Stimulated activated CD8-positive, alpha-beta memory T cell treated with anti-CD3 and anti-CD28 coated beads, Interleukin-2, amount 100 ng/mL, for 48 hours (primary cell): ENCODE results near the gene SEC61B.

ENCODE experiments used
- DNase-seq, 2 donors: peaks; one replicate each; pipeline ENCODE4 v3.0.0-alpha.2; 2020; ENCODE audit warnings: low read depth in 2 of 2

Gene SEC61B

DNA sequence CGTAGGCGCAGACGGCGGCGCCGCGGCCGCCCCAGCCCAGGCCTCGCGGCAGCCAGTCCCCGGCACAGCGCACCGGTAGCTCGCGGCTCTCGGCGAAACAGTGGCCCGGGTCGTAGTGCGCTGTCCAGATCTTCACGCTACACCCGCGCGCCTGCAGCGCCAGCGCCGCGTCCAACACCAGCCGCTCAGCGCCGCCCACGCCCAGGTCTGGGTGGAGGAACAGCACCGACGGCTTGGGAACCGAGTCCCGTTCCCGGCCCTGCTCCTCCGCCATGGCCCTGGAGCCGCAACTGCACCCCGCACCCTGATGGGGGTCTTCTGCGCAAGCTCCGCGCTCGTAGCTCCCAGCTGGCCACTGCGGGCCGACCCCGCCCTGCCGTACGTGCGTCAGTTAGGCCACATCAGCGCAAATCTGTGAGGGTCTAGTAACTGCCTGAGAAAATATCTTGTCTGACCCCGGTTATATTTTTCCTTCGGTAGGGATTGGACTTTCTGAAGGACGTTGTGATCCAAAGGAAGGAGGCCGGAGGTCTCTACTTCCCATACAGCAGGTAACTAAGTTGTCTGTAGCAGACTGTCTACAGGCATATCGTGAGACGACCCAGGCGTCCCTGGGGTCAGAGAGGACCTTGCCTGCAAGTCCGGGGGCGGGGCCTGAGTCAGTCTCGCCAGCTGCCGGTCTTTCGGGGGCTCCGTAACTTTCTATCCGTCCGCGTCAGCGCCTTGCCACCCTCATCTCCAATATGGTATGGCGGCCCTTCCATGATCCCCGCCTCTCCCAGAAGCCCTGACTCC lies at the start of gene SEC61B, which contains the start of gene ALG2:
SEC61B (plus strand) TSS at position 662 of the 795 bp plus-strand sequence; CDS start at position 744, 82 bp downstream.
ALG2 (minus strand) TSS at position 322 of the 795 bp plus-strand sequence; CDS start at position 274, 48 bp downstream.
- DNase-seq = peak; percentile 93 to 94

GRCh38 chr9:99173570-99174504 lies 48.2 kb upstream of the SEC61B start:
- no peak for DNase-seq

- no peak for DNase-seq
Observed at GRCh38 chr9:99176527-99177013, 45.5 kb upstream of the SEC61B start.

- DNase-seq = no peak
Observed at GRCh38 chr9:99177576-99178366, 44.3 kb upstream of the SEC61B start.

DNA sequence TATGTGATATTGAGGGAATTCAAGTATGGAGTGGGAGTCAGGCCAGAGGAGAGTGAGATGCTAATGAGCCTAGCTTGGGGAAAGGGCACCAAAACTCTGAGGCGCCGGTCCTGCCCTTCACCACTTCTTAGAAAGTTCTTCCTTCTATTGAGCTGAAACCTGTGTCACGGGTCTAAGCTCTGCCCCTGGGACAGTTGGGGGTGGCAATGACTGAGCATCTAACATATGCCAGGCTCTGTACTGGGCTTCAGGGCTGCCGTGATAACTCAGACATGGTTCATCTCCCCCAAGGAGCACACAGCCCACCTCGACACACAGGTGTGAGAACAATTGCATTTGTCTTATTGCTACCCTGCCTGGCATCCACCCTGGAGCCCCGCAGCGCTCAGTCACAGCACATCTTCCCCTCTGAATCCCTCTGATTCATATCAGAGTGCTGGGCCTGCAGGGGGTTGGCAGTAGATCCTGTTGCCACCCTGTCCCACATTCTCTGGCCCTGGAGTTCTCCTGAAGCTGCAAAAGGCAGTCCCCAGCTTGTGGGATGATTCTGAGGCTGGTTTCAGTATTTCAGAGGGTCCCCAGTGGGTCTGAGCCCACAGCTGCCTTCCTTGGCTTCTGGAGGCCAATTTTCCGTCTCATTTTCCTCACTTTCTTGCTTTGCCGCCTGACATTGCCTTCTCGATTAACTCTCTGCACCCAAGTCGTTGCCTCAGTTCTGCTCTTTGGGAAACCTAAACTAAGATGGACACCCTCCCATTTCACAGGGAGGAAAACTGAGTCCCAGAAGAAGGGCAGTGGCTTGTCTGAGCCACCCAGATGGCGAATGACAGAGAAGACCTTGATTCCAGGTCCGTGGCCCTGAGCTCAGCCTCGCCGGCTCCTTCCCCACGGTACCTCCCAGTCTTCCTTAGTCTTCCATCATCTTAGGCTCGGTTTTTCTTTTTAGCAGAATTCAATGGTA lies 42.9 kb upstream of the SEC61B start:
- DNase-seq = no peak

DNA sequence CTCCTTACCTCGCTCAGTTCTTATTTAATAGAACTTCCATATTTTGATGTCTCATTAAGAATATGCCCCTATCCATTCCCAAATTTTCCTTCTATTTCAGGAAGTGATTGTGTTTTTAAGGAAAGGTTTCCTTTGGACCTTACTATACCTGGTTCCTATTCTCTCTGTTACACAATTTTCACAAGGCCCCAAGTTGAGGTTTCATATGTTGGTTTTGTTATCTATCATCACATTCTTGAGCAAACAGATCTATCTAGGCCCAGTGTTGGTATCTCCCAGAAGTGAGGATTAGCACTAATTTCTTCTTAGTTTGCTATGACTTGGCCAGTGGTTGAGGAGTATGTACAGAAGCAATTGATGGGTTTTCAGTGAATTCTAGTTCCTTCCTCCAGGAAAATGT lies 41.9 kb upstream of the SEC61B start:
- DNase-seq = no peak

DNA sequence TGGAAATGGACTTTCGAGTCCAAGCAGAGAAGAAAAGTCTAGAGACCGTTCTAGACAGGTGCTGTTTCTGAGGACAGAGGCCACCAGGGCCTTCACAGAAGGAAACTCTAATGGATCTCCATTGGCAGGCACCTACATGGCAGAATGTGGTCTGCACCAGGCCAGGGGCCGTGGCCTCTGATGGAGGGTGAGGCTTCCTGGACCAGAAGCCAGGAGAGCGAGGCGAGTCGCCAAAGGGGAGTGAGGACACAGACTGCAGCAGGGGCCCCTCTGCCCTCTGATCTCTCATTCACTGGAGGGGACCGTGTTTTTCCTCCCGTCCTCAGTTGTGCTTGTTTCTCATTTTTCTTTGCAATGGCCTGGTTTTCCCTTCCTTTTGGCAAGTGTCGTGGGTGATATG lies 41.4 kb upstream of the SEC61B start:
- DNase-seq = peak in 1 of 2 donors; percentile 15

DNA sequence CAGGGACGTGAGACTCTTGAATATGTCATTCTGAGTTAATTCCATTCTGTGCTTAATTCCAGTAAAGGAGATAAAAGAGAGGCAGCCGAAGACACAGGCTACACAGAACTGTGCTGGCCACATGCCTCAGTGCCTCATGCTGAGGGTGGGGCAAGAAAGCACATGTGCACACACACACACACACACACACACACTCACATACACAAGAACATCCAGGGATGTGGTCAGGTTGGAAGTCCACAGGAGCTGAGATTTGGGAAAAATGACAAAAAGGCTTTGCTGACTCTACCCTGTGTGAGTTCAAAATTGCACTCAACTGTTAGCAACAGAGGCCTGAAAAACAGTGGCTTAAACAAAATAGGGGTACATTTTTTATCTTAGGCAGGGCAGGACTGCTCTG lies 40.9 kb upstream of the SEC61B start:
- DNase-seq = no peak

DNA sequence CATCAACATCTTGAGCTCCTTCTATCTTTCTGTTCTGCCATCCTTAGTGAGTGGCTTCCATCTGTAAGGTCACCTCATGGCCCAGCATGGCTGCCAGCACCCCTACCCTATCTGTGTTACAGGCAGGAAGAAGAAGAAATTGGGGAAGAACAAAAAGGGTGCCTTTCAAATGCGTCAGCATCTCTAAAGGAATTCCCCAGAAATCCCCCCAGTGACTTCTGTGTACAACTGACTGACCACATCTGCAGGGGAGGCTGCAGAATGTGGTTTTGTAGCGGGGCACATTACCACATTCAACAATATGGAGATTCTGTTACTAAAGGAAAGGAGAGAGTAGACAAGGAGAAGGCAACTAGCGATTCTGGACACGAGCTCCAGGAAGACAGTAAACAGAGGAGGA lies 40.5 kb upstream of the SEC61B start:
- peak in 1 of 2 donors; percentile 30 for DNase-seq

GRCh38 chr9:99182356-99182755 lies 39.7 kb upstream of the SEC61B start:
- DNase-seq = no peak

GRCh38 chr9:99183616-99184015 lies 38.5 kb upstream of the SEC61B start:
- DNase-seq = no peak

GRCh38 chr9:99184110-99184474 lies 38.0 kb upstream of the SEC61B start:
- no peak for DNase-seq

GRCh38 chr9:99184475-99185347 lies 37.4 kb upstream of the SEC61B start:
- DNase-seq = peak; percentile 67 to 70

DNA sequence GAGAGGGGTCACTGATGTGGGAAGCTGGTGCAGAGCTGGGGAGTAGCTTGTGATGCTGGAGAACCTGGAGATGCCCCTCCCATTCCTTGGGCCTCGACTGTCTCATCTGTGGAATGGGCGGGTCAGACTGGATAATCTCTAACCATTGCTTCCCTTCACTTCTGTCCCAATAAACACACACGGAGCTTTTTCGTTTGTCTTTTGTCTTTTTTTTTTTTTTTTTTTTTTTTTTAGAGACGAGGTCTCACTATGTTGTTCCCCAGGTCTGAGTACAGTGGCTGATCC lies 36.8 kb upstream of the SEC61B start:
- no peak for DNase-seq

DNA sequence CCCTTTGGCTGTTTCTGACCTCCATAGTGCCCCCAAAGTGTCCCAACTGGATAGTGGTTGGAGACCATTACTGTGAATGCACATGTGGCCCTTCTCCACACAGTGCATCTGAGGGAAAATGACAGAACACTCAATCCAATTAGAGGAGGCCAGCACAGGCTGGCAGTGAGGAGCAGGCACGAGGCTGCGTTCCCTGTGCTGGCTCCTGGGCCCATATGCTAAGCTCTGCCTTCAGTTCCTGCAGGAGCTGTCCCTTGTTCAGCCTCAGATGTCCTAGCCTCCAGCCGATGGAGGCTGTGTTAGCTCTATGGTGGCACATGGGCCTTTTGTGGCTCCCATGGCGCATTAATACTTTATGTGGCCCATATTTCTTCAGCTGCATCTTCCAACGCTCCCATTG lies 36.1 kb upstream of the SEC61B start:
- DNase-seq = no peak

DNA sequence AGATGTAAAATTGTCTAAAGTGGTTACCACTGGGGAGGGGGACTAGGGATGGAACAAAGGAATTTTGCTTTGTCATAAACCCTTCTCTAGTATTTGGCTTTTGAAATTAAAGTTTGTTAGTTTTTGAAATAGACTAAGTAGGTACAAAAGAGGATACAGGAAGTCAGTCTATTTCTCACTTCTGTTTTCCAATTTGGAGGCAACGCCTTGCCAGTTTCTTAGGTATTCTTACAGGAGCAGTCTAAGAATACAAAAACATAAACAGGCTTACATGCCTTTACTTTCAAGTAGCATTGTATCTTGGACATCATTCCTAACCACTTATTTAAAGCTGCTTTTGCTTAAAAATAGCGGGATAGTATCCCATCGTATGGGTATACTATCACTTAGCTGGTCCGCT lies 34.8 kb upstream of the SEC61B start:
- DNase-seq = no peak

GRCh38 chr9:99189186-99189585 lies 32.9 kb upstream of the SEC61B start:
- no peak for DNase-seq

- no peak for DNase-seq
Observed at GRCh38 chr9:99189887-99190596, 32.0 kb upstream of the SEC61B start.
